GM21576 (cell line): ENCODE data around the gene ADAMTS13.

Experiments
- ATAC-seq: cut with Tn5 transposase; IDR thresholded peaks from one replicate; pipeline ENCODE4 v1.9.1; 2021; ENCODE audit warnings: mild to moderate bottlenecking, moderate library complexity; ENCODE audit not compliant: unreplicated experiment

Gene ADAMTS13

DNA sequence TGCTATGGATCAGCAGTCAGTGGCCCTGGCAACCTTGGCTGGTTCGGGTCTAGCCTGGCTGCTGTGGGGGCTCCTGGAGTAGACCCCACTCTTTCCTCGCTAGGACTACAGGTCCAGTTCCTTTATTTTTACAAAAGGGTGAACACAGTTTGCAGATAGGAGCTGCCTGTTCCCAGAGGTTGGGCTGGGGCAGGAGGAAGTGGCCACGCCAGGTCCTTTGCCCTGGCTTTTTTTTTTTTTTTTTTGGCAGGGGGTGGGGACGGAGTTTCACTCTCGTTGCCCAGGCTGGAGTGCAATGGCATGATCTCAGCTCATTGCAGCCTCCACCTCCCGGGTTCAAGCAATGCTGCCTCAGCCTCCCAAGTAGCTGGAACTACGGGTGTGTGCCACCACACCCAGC lies 48.8 kb downstream of the ADAMTS13 start:
- no peak for ATAC-seq

DNA sequence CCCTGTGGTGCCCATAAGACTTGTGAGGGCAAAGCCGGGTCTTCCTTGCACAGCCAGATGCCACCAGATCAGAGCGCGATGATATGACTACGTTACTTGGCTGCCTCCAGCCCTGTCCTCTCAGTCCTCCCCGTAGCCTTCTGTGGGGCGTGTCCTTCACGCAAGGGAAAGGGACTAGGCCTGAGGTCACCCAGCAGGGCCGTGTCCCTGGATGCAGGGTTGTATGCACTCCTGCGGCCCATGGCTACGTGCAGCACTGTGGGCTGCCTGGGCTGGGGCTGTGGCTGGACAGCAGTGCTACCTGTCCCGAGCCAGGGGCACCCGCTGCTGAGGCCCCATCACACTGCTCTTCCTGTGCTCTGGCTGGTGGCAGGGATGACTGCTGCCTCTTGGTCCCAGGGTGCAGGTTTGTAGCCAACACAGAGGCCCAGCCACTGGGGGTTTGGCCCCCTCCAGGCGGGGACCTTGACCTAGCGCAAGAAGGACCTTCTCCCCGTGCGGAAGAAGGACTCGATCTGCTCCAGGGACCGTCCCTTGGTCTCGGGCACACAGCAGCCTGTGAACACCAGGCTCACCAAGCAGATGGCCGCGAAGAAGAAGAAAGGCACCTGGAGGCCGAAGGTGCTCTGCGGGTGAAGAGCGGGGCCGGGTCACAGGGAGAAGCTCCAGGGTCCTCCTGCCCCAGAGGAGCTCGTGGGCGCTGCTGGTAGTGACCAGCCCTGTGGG lies 49.5 kb downstream of the ADAMTS13 start:
- ATAC-seq, result no peak

DNA sequence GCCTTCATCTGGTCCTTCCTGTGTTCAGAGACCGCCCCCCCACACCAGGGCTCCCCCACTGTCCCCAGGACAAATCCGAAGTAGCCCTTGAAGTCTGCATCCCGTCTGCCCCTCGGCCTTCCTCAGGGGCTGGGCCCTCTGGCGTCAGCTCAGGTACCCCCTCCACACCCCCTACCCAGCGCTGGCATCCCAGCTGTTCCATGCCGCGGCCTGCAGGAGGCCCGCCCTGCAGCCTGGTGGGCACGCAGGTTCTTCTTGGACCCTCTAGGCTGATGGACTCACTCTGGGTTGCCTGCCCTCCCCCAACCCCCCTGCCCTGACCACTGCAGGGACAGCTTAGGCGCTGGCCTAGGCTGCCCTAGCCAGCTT lies 50.1 kb downstream of the ADAMTS13 start:
- no peak for ATAC-seq

DNA sequence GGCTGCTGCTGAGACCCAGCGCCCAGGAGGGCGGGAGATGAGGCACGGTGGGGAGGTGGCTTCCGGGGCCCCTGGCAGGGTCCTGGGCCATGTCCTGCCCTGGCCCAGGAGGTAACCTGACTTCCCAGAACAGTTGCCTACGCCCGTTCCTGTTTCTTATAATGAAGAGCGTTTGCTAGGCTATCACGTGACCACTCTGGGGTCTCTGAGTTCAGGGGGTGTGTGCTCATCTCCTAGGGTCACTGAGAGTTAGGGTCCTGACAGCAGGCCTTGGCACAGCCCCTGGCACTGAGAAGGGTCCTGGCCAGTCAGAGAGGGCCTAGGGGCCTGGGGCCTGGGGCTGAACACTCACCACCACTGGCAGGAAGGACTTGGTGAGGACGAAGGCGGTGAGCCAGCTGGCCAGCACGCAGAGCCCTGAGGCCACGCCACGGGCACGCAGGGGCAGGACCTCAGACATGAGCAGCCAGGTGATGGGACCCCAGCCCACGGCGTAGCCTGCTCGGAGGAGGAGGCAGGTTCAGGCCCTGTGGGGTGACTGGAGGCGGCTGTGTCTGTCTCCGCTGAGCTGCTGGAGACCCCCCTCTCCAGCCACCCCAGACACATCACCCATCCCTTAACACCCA lies 50.7 kb downstream of the ADAMTS13 start:
- ATAC-seq, result no peak

DNA sequence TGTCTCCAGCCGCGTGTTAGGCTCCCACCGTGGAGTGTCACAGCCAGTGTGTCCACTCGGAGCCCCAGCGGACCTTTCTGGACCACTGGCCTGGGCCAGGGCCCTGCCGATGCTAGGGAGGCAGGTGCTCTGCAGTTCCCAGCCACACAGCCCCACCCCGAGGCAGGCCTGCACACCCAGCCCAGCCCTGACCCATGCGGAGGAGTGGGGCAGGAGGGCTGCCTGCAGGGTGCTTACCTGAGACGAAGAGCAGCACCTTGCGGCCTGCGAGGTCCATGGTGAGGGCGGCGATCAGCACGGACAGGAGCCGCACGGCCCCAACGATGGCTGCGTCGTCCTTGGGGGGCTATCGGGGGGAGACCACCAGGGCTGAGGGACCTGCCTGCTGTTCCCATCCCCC lies 51.6 kb downstream of the ADAMTS13 start:
- no peak for ATAC-seq

DNA sequence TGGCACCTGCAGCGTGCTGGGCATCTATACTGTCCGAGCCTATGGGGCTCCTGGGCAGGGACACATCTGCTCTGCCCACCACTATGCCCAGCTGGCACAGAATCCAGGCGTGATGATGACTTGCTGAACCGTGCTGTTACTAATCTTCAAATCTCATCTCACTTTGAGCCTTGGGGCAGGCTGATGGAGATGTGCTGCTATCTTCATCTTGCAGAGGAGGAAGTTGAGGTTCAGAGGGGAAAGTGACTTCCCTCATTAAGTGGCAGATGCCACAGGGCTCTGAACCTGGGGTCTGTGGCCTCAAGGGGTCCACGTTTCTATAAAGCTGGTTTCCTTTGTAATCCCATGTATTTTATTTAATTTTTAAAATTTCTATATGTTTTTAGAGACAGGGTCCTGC lies 52.0 kb downstream of the ADAMTS13 start:
- no peak for ATAC-seq

DNA sequence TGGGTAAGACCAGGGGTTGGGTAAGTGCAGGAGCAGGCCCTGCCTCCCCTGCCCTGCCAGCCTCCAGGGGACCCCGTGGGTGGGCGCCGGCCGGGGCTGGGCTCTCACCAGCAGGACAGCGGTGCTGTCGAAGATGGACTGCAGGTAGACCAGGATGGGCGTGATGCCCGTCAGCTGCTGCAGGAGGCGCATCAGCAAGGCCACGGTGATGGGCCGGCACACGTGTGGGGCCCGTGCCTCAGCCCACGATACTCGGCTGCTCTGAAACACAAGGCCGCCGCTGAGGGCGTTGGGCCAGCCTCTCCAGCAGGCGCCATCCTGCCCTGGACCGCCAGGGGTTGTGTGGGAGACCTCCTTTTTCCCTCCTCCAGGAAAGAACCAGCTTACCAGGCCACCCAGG lies 52.7 kb downstream of the ADAMTS13 start:
- no peak for ATAC-seq

DNA sequence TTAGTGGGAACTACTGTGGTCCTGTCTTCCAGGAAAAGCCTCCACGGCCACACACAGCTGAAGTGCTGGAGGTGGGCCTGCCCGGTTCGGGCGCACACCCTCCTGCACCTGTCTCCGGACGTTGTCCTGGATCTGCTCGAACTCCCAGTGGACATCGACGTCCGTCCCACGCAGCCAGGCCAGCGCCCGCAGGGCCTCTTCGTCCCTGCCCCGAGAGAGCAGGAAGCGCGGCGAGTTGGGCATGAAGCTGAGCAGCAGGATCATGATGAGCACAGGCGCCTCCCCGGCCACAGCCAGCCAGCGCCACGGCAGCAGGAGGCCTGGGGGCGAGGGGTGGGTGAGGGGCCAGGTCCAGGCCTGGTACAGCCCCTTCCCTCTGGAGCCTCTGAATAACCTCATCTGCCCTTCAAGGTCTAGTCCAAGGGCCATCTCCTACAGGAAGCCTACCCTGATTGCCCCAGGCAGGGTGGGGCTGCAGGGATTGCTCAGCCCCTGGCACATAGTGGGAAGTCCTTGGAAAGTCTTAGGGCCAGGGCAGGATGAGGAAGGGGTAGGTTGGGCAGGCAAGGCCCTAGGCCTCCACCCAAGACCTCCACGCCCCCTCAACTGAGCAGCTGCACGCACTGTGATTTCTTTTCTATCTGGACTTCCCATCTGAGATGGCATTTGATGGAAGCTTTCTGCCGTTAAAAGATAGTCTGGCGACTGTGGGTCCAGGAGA lies 53.3 kb downstream of the ADAMTS13 start:
- ATAC-seq, result no peak

DNA sequence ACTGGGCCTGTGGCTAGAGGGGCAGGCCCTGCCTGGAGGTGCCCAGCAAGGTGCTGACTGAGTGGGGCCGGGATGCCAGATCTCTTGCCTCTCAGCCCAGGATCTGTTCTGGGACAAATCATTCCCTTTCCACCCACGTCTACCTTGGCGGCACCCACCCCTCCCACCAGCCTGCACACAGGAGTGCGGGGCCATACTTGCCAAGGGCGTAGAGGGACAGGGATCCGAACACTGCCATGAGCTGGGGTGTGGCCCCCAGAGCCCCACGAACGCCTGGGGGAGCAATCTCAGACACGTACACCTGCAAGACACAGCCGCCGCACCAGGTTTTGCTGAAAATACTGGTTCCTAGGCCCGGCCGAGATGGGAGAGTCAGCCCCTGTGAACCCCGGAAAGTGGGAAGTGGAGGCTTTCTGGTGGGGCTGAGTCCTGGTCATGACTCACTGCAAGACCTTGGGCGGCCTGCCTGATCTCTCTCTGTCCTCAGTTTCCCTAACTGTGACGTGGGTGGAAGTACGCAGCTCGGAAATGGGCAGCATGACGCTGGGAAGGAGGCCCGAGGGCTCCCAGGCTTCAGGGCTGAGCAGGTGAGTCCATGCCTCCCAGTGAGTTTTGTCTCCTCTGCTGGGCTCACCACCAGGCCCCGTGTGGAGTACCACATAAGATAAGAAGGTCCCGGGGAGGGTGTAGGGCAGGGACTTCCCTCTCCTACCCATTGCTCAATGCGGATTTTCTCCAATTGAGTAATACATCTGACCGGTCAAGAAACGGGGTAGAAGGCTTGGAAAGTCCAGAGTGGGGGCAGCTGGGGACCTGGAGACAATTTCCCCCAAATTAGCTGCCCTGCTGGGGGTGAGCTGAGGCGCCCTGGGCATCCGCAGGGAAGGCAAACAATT lies 54.1 kb downstream of the ADAMTS13 start:
- no peak for ATAC-seq

DNA sequence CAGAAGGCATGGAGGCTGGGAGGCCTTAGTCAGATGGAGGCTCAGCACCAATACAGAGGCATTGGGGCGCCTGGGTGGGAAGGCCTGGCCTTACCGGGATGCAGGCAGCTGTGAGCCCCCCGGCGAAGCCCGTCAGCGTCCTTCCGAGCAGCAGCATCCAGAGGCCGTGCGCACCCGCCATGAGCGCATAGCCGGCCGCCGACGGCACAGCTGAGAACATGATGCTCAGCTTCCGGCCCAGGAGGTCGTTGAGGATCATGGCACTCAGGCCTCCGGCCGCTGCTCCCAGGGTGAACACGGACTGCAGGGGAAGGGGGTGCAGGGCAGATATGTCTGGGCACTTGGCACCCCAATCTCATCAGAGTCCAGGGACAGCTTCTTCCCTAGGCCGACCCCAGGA lies 54.8 kb downstream of the ADAMTS13 start:
- no peak for ATAC-seq

DNA sequence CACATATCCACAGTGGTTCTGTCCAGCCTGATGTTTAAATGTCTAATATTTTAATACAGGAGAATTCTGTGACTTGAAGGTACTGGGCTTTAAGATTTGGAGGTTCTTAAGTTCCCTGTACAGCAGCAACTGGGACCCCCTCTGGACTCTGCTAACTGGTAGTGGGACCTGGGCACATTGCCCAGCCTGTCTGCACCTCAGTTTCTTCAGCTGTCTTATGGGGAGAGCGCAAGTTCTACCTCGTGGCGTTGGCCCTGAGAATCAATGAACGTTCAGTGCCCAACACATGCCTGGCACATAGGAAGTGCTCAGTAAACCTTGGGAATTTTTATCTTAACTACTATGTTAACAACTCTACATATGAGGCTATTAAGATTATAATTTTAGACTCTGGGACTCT lies 55.3 kb downstream of the ADAMTS13 start:
- no peak for ATAC-seq

DNA sequence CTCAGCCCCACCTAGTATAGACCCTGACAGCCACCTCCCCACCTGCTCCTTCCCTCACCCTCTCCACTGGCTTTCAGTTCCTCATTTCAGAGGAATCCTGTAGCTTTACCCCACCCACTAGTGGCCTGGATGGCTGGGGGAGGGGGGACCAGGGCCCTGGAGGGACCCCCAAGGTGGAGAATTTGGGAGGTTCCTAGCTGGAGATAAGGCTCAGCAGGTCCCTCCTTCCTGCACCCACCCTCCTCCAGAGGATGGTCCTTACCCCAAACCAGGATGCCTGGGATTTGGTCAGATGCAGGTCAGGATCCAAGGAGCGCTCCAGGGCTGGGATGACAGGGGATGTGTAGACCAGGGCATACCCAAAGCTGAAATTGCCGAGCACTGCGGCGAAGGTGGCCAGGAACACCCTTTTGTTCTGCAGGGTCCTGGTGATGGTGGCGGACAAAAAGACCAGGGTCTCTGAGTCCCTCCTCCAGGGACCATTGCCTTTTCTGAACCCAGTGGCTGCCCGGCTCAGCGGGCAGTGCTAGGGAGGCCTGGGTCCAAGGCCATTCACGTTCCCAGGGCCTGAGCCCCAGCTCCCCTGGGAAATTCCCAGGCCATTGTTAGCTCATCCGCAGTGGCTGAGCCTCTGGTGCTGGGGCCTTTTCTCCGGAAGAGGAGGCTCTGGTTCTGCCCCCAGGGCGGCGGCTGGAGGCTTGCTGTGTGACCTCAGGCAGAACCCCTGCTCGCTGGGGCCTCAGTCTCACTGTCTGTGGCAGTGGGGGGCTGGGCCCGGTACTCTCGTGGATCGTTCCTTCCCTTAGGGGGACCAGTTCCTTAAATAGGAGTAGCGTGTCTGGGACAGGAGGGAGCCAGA lies 56.1 kb downstream of the ADAMTS13 start:
- peak; percentile 33 for ATAC-seq

DNA sequence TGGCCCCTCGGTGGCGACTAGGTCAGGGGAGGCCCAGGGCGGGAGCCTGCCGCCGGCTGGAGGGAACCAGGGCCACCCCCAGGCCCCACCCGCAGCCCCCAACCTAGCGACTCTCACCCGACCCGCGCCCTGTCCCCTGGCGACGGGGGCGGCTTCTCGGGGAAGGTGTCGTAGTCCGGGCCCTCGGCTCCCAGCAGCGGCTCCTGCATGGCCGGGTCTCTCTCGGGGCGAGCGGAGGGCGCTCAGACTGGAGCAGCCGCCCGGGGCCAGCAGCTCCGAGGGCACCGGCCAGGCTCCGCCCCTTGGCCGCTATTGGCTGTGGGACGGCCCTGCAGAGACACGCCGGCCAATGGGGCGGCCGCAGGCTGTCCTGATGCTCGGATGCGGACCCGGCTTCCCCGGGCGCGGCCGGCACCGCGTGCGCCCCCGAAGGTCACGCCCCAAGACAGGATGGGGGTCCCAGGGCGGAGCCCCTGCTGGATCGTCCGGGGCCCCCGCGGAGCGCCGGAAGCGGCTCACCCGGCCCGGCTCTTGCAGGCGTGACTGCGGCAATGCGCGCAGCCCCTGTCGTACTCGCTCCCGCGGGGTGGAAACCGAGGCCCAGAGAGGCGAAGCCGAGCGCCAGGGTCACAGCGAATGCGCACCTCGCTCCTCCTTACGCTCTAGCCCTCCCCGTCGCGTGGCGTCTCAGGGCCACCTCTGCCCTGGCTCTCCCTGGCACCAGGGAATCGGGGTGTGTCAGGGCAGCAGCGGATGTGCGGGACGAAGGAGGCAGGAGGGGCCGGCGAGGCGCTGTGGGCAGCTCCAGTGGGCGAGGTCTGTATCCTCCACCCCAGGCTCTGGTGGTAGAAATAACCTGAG lies 56.9 kb downstream of the ADAMTS13 start, which contains the start of gene SLC2A6:
Gene SLC2A6, minus strand, starts transcription at position 249 of the 861 bp plus-strand sequence. Its CDS starts 40 bp downstream, at position 209.
- peak; percentile 90 for ATAC-seq

DNA sequence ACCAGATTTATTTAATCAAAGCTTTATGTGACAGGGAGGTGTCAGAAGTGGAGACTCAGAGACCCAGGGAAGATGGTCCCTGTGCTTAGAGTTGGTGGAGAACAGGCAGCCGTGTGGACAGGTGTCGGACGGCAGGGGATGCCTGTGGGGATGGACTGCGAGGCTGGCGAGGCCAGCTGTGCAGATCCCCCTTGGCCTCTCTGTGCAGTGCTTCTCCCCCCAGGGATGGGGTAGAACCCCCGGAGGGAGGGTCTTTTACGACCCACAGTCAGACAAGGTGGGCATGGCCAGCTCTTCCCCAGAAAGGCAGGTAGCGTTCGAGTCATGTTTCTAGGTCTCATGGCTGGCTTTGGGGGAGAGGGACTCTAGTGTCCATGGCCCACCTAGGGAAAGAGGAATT lies 61.4 kb downstream of the ADAMTS13 start:
- no peak for ATAC-seq

DNA sequence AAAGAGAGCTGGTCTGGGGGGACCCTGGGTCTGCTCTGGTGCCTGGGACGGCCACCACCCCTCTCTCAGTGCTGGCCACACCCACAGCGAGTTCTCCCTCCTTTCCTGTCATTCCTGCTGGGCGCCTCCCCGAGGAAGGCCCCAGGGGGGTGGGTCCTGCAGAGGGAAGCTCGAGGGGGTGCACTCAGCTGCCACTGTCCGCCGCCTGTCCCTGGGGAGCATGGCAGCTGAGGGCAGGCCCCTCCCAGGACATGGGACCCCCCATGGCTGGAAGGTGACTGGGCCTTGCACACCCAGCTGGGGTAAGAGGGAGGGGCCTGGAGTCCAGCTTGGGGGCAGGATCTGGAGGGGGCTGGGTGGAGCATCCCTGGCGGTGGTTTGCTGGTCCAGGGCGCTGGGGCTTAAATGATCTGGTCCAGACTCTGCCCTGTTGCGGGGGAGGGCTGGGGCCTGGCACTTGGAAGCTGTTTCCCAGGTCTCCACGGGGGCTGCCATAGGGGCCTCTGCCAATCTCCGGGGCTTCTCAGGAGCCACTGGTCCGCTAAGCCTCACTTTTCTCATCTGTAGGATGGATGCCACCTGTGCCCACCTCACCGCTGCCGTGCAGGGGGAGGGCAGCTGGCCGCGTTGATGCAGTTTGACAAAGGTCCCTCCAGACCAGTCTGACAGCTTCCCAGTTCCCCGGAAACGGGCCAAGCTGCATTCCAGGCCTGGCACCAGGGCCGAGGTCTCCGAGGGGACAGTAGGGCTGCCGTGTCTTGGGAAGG lies 62.7 kb downstream of the ADAMTS13 start:
- ATAC-seq, result no peak

DNA sequence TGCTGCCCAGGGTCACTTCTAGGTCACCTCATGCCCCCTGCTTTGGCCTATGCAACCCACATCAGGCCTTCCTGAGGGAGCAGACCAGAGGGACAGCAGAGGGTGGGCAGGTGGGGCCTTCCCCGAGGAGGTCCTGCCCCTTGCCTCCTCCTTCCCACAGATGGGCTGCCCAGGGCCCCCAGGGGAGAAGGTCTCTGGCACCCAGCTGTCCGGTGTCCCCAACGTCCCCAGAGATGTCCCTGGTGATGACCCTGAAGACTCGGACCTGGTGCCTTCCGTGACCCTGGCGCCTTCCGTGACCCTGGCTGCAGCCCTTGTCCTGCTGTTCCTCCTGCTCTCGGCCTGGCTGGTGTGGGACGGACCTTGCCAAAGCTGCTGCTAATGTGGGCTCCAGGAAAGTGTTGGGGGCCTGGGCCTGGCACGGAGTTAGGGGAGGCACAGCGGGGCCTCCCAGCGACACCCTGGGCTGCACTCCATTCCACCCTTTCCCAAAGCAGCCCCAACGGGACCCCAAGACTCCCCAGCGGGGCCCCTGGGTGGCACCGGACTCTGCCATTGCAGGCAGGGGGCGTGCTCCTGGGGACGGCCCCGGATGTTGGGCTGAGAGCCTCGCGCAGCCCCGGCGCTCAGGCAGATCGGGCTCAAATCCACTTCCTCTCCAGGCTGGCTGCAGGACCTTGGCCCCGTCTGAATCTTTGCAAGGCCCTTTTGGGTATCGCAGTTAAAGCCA lies 63.5 kb downstream of the ADAMTS13 start:
- no peak for ATAC-seq

DNA sequence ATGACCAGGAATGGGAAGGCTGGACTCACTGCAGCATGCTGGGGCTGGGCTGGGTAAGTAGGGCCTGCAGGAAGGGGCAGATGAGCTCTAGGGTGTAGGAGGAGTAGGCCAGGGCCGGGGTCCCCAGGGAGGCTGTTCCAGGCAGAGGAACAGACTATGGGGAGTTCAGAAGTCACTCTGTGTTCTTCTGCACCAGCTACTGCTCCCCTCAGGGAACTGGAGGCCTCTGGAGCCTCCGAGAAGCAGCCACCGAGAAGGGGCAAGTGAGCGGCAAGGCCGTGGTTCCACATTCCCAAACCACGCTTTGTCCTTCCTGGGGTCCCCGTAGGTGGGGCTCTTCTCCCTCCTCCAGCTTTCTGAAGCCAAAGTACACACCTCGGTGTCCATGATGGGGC lies 65.2 kb downstream of the ADAMTS13 start:
- no peak for ATAC-seq
